Measurements from ENCODE around the gene BRD4. TPM values are rescaled to one million over a fixed set of nuclear protein-coding genes. Genes with fewer than 3 reads are reported as not detected.

BRD4 gene
- total and polyA plus RNA-seq, 2 donors (not counting 1 experiment from before 2014, with no cell fraction given) = 9.9 to 20.1 TPM

GRCh38 chr19:15246198-15246481 is 86.2 kb downstream of the BRD4 start:
- no peak overlapping the region for H2AFZ ChIP-seq (ENCODE audit: low read length)
- peaks cover 22% of the 10 kb centered on the region for H3K79me2 ChIP-seq (ENCODE audit: control insufficient read depth, insufficient read depth, low read length)
- peaks cover 48% of the 10 kb centered on the region for H3K4me1 ChIP-seq (ENCODE audit: control insufficient read depth, extremely low read depth, insufficient read depth, low read length)
- no peak for DNase-seq (ENCODE audit: low read depth in 2 of 2)
- no peak overlapping the region for H3K27ac ChIP-seq (ENCODE audit: insufficient read depth, low read length)
- no peaks in the 10 kb centered on the region for H3K27me3 ChIP-seq (ENCODE audit: control insufficient read depth, insufficient read depth, low read length)
- no peak overlapping the region for H3K9ac ChIP-seq (ENCODE audit: insufficient read depth, low read length)
- H3K36me3 ChIP-seq (ENCODE audit: control insufficient read depth, insufficient read depth, low read length) = peaks cover 32% of the 10 kb centered on the region
- no peak overlapping the region for H3K4me2 ChIP-seq (ENCODE audit: extremely low read depth, insufficient read depth, low read length)
- no peaks in the 10 kb centered on the region for H3K9me3 ChIP-seq (ENCODE audit: control insufficient read depth, insufficient read depth, low read depth, low read length)
- no peak for TF ChIP-seq EZH2 (IDR thresholded peaks at IDR 0.05; ENCODE audit: low read length, missing control alignments)
- TF ChIP-seq CTCF (conservative IDR thresholded peaks at IDR 0.05 in 1 of 2, IDR thresholded peaks at IDR 0.05 in 1 of 2; ENCODE audit: low read depth in 1 of 2, low read length in 2 of 2) = no peak
- no peak overlapping the region for H3K4me3 ChIP-seq (replicated peaks in 1 of 4; ENCODE audit: control extremely low read depth in 1 of 4, insufficient read depth in 1 of 4, low read depth in 3 of 4, low read length in 4 of 4)
- no peaks in the 10 kb centered on the region for H4K20me1 ChIP-seq (ENCODE audit: control insufficient read depth, extremely low read depth, insufficient read depth, low read length)

GRCh38 chr19:15245370-15246197 is 86.8 kb downstream of the BRD4 start:
- no peak overlapping the region for H2AFZ ChIP-seq (ENCODE audit: low read length)
- H3K36me3 ChIP-seq (ENCODE audit: control insufficient read depth, insufficient read depth, low read length) = peaks cover 35% of the 10 kb centered on the region
- no peak for TF ChIP-seq EZH2 (IDR thresholded peaks at IDR 0.05; ENCODE audit: low read length, missing control alignments)
- TF ChIP-seq CTCF (conservative IDR thresholded peaks at IDR 0.05 in 1 of 2, IDR thresholded peaks at IDR 0.05 in 1 of 2; ENCODE audit: low read depth in 1 of 2, low read length in 2 of 2) = no peak
- no peak for DNase-seq (ENCODE audit: low read depth in 2 of 2)
- H3K4me2 ChIP-seq (ENCODE audit: extremely low read depth, insufficient read depth, low read length) = no peak overlapping the region
- no peaks in the 10 kb centered on the region for H4K20me1 ChIP-seq (ENCODE audit: control insufficient read depth, extremely low read depth, insufficient read depth, low read length)
- no peaks in the 10 kb centered on the region for H3K9me3 ChIP-seq (ENCODE audit: control insufficient read depth, insufficient read depth, low read depth, low read length)
- H3K27ac ChIP-seq (ENCODE audit: insufficient read depth, low read length) = no peak overlapping the region
- no peak overlapping the region for H3K9ac ChIP-seq (ENCODE audit: insufficient read depth, low read length)
- no peak overlapping the region for H3K4me3 ChIP-seq (replicated peaks in 1 of 4; ENCODE audit: control extremely low read depth in 1 of 4, insufficient read depth in 1 of 4, low read depth in 3 of 4, low read length in 4 of 4)
- no peaks in the 10 kb centered on the region for H3K27me3 ChIP-seq (ENCODE audit: control insufficient read depth, insufficient read depth, low read length)
- H3K4me1 ChIP-seq (ENCODE audit: control insufficient read depth, extremely low read depth, insufficient read depth, low read length) = peaks cover 42% of the 10 kb centered on the region
- peaks cover 18% of the 10 kb centered on the region for H3K79me2 ChIP-seq (ENCODE audit: control insufficient read depth, insufficient read depth, low read length)

GRCh38 chr19:15244808-15245207 is 87.5 kb downstream of the BRD4 start:
- H3K9me3 ChIP-seq (ENCODE audit: control insufficient read depth, insufficient read depth, low read depth, low read length) = no peaks in the 10 kb centered on the region
- H3K36me3 ChIP-seq (ENCODE audit: control insufficient read depth, insufficient read depth, low read length) = peaks cover 38% of the 10 kb centered on the region
- TF ChIP-seq CTCF (conservative IDR thresholded peaks at IDR 0.05 in 1 of 2, IDR thresholded peaks at IDR 0.05 in 1 of 2; ENCODE audit: low read depth in 1 of 2, low read length in 2 of 2) = no peak
- TF ChIP-seq EZH2 (IDR thresholded peaks at IDR 0.05; ENCODE audit: low read length, missing control alignments) = no peak
- H3K4me3 ChIP-seq (replicated peaks in 1 of 4; ENCODE audit: control extremely low read depth in 1 of 4, insufficient read depth in 1 of 4, low read depth in 3 of 4, low read length in 4 of 4) = no peak overlapping the region
- H3K27me3 ChIP-seq (ENCODE audit: control insufficient read depth, insufficient read depth, low read length) = no peaks in the 10 kb centered on the region
- no peak for DNase-seq (ENCODE audit: low read depth in 2 of 2)
- no peak overlapping the region for H3K9ac ChIP-seq (ENCODE audit: insufficient read depth, low read length)
- H2AFZ ChIP-seq (ENCODE audit: low read length) = no peak overlapping the region
- H4K20me1 ChIP-seq (ENCODE audit: control insufficient read depth, extremely low read depth, insufficient read depth, low read length) = no peaks in the 10 kb centered on the region
- peaks cover 18% of the 10 kb centered on the region for H3K79me2 ChIP-seq (ENCODE audit: control insufficient read depth, insufficient read depth, low read length)
- no peak overlapping the region for H3K27ac ChIP-seq (ENCODE audit: insufficient read depth, low read length)
- no peak overlapping the region for H3K4me2 ChIP-seq (ENCODE audit: extremely low read depth, insufficient read depth, low read length)
- H3K4me1 ChIP-seq (ENCODE audit: control insufficient read depth, extremely low read depth, insufficient read depth, low read length) = peaks cover 36% of the 10 kb centered on the region

All from fibroblast of lung (primary cell).